SH-SY5Y (cell line): ENCODE results near the gene KLHL1.

Source experiments
- GATA2 ChIP-seq: IDR thresholded peaks from 2 replicates; pipeline ENCODE4 v1.6.1; 2011; ENCODE audit warnings: mild to moderate bottlenecking, low read depth, low read length
- GATA3 ChIP-seq: IDR thresholded peaks from 2 replicates; pipeline ENCODE4 v1.6.1; 2011; ENCODE audit warnings: low read depth, mild to moderate bottlenecking, low read length, moderate library complexity

GRCh38 chr13:69677343-69677742 lies 430.9 kb downstream of the KLHL1 start:
- TF ChIP-seq GATA3 (no peak), GATA2 (no peak)
